SJCRH30 (cell line): ENCODE data around the gene FAM156A. TPM values are rescaled to one million over a fixed set of nuclear protein-coding genes. Genes with fewer than 3 reads are reported as not detected.
"Not testable (repeated sequence)": the region's sequence is repeated elsewhere in the genome, so short reads cannot be mapped to it uniquely, and the experiment has no call there.

Experiments
- DNase-seq, 2 experiments: peaks; one replicate each; pipeline ENCODE4 v3.0.0-alpha.2; 2015 to 2020
- H3K27ac ChIP-seq: fragments of 250-450 bp; sonication (Bioruptor Pico); 2 replicates; pipeline ENCODE4 v1.5.1; 2020; ENCODE audit warnings: mild to moderate bottlenecking, moderate library complexity
- H3K27me3 ChIP-seq: fragments of 250-450 bp; sonication (Bioruptor Pico); 2 replicates; pipeline ENCODE4 v1.5.1; 2020; ENCODE audit warnings: mild to moderate bottlenecking, moderate library complexity
- H3K36me3 ChIP-seq: fragments of 250-450 bp; sonication (Bioruptor Pico); 2 replicates; pipeline ENCODE4 v1.5.1; 2020; ENCODE audit warnings: mild to moderate bottlenecking, moderate library complexity
- H3K4me1 ChIP-seq: fragments of 250-450 bp; sonication (Bioruptor Pico); 2 replicates; pipeline ENCODE4 v1.5.1; 2020; ENCODE audit warnings: mild to moderate bottlenecking, moderate library complexity
- H3K4me3 ChIP-seq: fragments of 250-450 bp; sonication (Bioruptor Pico); 2 replicates; pipeline ENCODE4 v1.5.1; 2020; ENCODE audit warnings: mild to moderate bottlenecking, moderate library complexity
- H3K9me3 ChIP-seq: fragments of 250-450 bp; sonication (Bioruptor Pico); replicated peaks from 2 replicates; pipeline ENCODE4 v1.5.1; 2020; ENCODE audit warnings: mild to moderate bottlenecking, moderate library complexity
- total RNA-seq: library from RNA; depleted of rRNA; stranded (reverse); fragments of >200 nt; shearing (Covaris generic); gene quantifications from 2 replicates; pipeline ENCODE4 v1.2.3, GENCODE V29; 2014; rRNA removed

FAM156A gene
- 6.9 and 8.7 TPM in 2 replicates for total RNA-seq

- H3K27me3 ChIP-seq, H3K9me3 ChIP-seq, H3K36me3 ChIP-seq, H3K4me1 ChIP-seq, DNase-seq, H3K27ac ChIP-seq, H3K4me3 ChIP-seq: not testable (repeated sequence)
Observed at GRCh38 chrX:52958113-52958959, at the start of gene FAM156A. FAM156A (minus strand) TSS chrX:52958518; CDS start chrX:52948588, 9,930 bp downstream.

DNA sequence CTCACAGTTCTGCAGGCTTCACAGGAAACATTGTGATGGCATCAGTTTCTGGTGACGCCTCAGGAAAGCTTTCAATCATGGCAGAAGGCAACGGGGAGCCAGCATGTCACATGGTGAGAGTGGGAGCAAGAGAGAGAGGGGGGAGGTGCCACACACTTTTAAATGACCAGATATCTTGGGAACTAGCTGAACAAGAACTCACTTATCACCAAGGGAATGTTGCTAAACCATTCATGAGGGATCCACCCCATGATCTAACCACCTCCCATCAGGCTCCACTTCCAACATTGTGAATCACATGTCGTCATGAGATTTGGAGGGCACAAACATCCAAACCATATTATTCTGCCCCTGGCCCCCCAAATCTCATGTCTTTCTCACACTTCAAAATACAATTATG is 47.0 kb upstream of the FAM156A start:
- H3K4me3 ChIP-seq, result no peak overlapping the region
- DNase-seq, result no peak
- no peaks in the 10 kb centered on the region for H3K27me3 ChIP-seq
- H3K4me1 ChIP-seq, result no peaks in the 10 kb centered on the region
- no peak overlapping the region for H3K27ac ChIP-seq
- H3K36me3 ChIP-seq, result no peaks in the 10 kb centered on the region
- no peaks in the 10 kb centered on the region for H3K9me3 ChIP-seq

- Histone ChIP-seq H3K27me3 (no peaks in the 10 kb centered on the region), H3K9me3 (no peaks in the 10 kb centered on the region), H3K4me1 (no peaks in the 10 kb centered on the region), H3K36me3 (no peaks in the 10 kb centered on the region), H3K4me3 (no peak overlapping the region), H3K27ac (no peak overlapping the region)
- DNase-seq, result no peak
Observed at GRCh38 chrX:53004811-53005210, 46.5 kb upstream of the FAM156A start.

DNA sequence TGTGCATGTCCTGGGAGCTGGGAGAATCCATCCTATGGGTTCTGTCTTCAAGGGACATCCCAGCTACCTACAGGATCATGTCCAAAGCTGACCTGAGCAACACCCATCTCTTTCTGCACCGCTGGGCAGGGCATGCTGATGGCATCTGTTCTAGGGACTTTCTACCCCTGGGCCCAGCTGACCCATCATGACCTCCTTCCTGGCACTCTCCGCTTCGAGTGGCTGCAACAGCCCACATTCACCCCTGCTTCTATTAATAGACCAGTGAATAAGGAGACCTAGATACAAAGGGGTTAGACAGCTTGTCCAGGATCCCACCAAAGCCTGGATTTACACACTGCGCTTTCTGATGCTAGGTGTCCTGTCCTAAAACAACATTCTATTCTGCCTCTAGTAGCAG is 45.7 kb upstream of the FAM156A start:
- no peaks in the 10 kb centered on the region for H3K36me3 ChIP-seq
- DNase-seq, result no peak
- H3K4me1 ChIP-seq, result no peaks in the 10 kb centered on the region
- H3K27me3 ChIP-seq, result no peaks in the 10 kb centered on the region
- no peak overlapping the region for H3K4me3 ChIP-seq
- H3K9me3 ChIP-seq, result no peaks in the 10 kb centered on the region
- H3K27ac ChIP-seq, result no peak overlapping the region

GRCh38 chrX:53003111-53003510 is 44.8 kb upstream of the FAM156A start:
- no peak overlapping the region for H3K4me3 ChIP-seq
- no peaks in the 10 kb centered on the region for H3K4me1 ChIP-seq
- no peaks in the 10 kb centered on the region for H3K9me3 ChIP-seq
- DNase-seq, result no peak
- no peaks in the 10 kb centered on the region for H3K27me3 ChIP-seq
- H3K36me3 ChIP-seq, result no peaks in the 10 kb centered on the region
- no peak overlapping the region for H3K27ac ChIP-seq

DNA sequence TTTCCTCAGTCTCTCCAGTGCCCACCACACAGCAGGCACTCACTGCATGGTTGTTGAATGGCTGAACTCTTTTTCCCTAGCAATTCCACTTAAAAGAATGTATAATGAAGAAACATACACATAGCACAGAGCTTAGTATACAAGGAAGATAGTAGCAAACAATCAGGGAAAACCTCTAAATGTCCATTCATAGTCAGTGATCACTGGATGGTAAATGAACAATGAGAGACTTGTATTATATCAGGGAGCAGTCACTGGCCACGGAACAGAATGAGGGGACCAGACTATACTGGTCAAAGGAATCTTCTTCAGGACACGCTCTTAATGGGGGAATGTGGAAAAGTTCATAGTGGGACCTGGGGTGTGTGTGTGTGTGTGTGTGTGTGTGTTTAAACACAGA is 43.6 kb upstream of the FAM156A start:
- Histone ChIP-seq H3K9me3 (no peaks in the 10 kb centered on the region), H3K36me3 (no peaks in the 10 kb centered on the region), H3K4me1 (no peaks in the 10 kb centered on the region), H3K4me3 (no peak overlapping the region), H3K27me3 (no peaks in the 10 kb centered on the region), H3K27ac (no peak overlapping the region)
- DNase-seq, result no peak

DNA sequence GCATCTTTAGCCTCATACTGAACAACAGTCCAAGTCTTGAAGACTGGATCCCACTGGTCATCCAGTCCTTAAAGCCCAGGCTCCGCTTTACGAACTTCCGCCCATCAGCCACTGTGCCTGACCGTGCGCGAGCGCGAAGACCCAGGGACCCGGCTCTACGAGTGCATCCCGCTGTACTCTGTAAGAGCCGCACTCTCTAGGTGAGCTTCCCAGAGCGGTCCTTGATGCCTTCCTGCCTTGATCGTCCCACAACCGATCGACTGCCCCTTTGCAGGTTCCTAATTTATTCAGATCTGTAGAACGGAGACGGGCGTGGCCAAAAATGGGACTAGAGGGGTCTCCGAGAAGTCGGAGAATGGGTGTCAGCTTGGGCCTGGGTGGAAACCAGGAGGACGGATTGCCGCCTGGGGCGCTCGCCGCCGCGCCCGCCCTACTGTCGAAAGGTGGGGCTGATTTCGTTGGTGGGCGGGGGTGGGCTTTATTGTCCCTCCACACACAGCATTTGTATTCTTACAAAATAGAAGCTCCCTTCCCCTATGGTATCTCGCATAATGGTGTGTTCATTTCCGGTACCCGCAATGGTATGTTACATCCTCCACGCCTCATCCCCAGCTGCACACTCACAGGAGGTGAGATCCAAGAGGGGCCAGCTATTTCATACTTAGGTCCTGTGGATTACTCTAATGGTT is 42.3 kb upstream of the FAM156A start:
- no peaks in the 10 kb centered on the region for H3K36me3 ChIP-seq
- H3K27me3 ChIP-seq, result no peaks in the 10 kb centered on the region
- H3K9me3 ChIP-seq, result no peaks in the 10 kb centered on the region
- no peak overlapping the region for H3K27ac ChIP-seq
- no peak for DNase-seq
- H3K4me1 ChIP-seq, result no peaks in the 10 kb centered on the region
- H3K4me3 ChIP-seq, result no peak overlapping the region

- Histone ChIP-seq H3K9me3 (no peaks in the 10 kb centered on the region), H3K4me3 (peak overlapping the region; percentile 72), H3K36me3 (no peaks in the 10 kb centered on the region), H3K4me1 (no peaks in the 10 kb centered on the region), H3K27ac (peak overlapping the region; percentile 96), H3K27me3 (no peaks in the 10 kb centered on the region)
- DNase-seq, result no peak
Observed at GRCh38 chrX:52995987-52996331, 37.6 kb upstream of the FAM156A start.

DNA sequence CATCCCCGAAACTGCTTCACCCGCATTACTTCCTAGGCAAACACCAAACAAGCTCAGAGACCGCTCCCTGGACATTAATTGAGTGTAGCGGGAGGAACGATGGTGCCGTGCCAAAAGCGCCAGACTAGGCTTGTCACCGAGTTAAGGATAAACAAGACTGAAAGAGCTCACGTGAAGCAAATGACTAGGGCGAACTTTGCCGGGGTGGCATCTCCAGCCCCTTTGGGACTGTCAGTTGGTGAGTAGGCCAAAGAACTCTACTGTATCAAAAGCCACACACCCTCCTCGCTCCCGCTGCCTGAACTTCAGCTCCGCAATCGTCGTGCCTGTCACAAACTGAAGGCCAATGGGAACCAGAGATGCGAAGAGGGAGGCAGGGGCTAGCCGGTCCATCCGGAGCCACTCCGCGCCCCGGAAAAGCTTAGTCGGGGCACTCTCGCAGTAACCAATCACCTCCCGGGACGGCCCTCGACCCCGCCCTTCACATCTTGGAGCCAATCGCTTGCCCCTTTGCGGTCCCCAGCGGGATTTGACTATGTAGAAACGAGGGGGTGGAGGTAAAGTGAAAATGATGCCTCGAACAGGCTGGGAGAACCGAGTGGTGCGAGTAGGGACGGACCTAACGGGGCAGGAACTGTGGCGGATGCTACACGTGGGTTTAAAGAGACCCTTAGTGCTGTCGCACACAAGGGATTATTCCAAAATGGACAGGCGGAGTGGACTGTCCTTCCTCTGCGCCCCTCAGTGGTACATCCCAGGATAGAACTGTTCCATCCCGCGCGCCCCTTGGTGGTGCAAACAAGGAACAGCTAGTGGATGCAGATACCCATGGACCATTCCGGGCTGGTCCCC is 37.0 kb upstream of the FAM156A start:
- DNase-seq, result peak; percentile 92 to 93
- Histone ChIP-seq H3K27me3 (no peaks in the 10 kb centered on the region), H3K4me3 (peak overlapping the region; percentile 72), H3K4me1 (no peaks in the 10 kb centered on the region), H3K36me3 (no peaks in the 10 kb centered on the region), H3K9me3 (no peaks in the 10 kb centered on the region), H3K27ac (peak overlapping the region; percentile 96)

GRCh38 chrX:52990848-52991247 is 32.5 kb upstream of the FAM156A start:
- H3K27ac ChIP-seq, result no peak overlapping the region
- no peaks in the 10 kb centered on the region for H3K36me3 ChIP-seq
- no peak for DNase-seq
- H3K4me1 ChIP-seq, result no peaks in the 10 kb centered on the region
- no peak overlapping the region for H3K4me3 ChIP-seq
- no peaks in the 10 kb centered on the region for H3K9me3 ChIP-seq
- no peaks in the 10 kb centered on the region for H3K27me3 ChIP-seq

DNA sequence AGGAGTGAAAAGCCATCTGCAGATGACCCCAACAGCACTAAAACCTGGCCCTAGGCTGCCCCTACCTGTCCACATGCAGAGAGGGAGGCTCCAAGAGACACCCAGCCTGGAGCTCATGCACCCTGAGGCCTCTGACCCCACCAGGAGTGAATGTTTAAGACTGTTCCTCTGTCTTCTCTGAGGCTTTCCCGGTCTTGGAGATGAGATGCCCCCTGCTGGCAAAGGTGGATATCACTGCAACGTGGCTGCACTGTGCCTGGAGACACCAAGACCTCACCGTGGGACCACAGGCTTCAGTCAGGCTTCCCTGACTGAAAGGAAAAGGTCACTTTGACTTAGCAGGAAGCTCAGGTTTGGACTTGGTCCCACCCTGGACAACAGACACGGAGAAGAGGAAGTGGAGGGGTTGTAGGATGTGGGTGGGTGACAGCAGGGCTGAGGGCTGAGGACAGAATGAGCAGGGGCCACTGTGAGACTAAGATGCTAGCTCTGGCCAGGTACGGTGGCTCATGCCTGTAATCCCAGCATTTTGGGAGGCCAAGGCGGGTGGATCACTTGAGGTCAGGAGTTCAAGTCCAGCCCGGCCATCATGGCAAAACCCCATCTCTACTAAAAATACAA is 31.8 kb upstream of the FAM156A start:
- H3K36me3 ChIP-seq, H3K9me3 ChIP-seq, H3K4me1 ChIP-seq, H3K27ac ChIP-seq, H3K4me3 ChIP-seq, H3K27me3 ChIP-seq: not testable (repeated sequence)
- DNase-seq, result peak; percentile 35 to 59

GRCh38 chrX:52988985-52989917 is 30.9 kb upstream of the FAM156A start:
- Histone ChIP-seq H3K4me3 (no peak overlapping the region), H3K27me3 (no peaks in the 10 kb centered on the region), H3K9me3 (no peaks in the 10 kb centered on the region), H3K27ac (no peak overlapping the region), H3K4me1 (no peaks in the 10 kb centered on the region), H3K36me3 (no peaks in the 10 kb centered on the region)
- no peak for DNase-seq

- Histone ChIP-seq H3K4me3 (no peak overlapping the region), H3K4me1 (no peaks in the 10 kb centered on the region), H3K36me3 (no peaks in the 10 kb centered on the region), H3K27me3 (no peaks in the 10 kb centered on the region), H3K27ac (no peak overlapping the region), H3K9me3 (no peaks in the 10 kb centered on the region)
- no peak for DNase-seq
Observed at GRCh38 chrX:52983321-52984000, 25.1 kb upstream of the FAM156A start.
